K562 (cell line): ENCODE measurements around the gene C5AR2. TPM values are rescaled to one million over a fixed set of nuclear protein-coding genes. Genes with fewer than 3 reads are reported as not detected.
"Not testable (repeated sequence)": the region's sequence is repeated elsewhere in the genome, so short reads cannot be mapped to it uniquely, and the experiment has no call there.

Experiments used
- ATAC-seq: fragments of 200-7000 bp; cut with Tn5 transposase; 3 replicates; pipeline ENCODE4 v1.9.1; 2020; ENCODE audit warnings: moderate library complexity
- BruUV-seq: library from RNA; stranded (reverse); fragments of 400-500 nt; replicated peaks from 2 replicates; lab custom pipeline; 2021; lab: Mats Ljungman, UMichigan
- CTCF ChIA-PET: fragments of 300-600 bp; formaldehyde crosslinking; extraction: SDS; loops from one replicate; lab custom pipeline; 2021; ENCODE audit warnings: low intra/inter-chr PET ratio; lab: Yijun Ruan, JAX
- POLR2A ChIA-PET: fragments of 300-600, 350-650 bp; sonication (Branson Sonifier 250); formaldehyde crosslinking; extraction: SDS; loops from one replicate; lab custom pipeline; 2021; ENCODE audit warnings: antibody characterized with exemption, inconsistent platforms; lab: Yijun Ruan, JAX
- DNase-seq, 4 experiments: peaks; one replicate each; pipeline versions ENCODE4 v3.0.0 to v3.0.0-alpha.2; 2011 to 2018; ENCODE audit warnings: low spot score in 3 of 4, mixed read lengths in 3 of 4; ENCODE audit errors: extremely low read depth in 1 of 4
- FAIRE-seq: peaks from 2 replicates; lab custom pipeline; 2011; peaks lifted over from hg19 to GRCh38; lab: Jason Lieb, UNC
- H2AFZ ChIP-seq: 2 replicates; pipeline ENCODE4 v1.6.0; 2011; ENCODE audit warnings: low read depth, low read length, control low read depth, inconsistent platforms
- H3K27ac ChIP-seq: fragments of 200-600 bp; 3 replicates; pipeline ENCODE4 v1.8.0; 2011; ENCODE audit warnings: low read depth, mild to moderate bottlenecking, control low read depth, inconsistent platforms, low read length, moderate library complexity, mixed read lengths; ENCODE audit errors: extremely low read depth
- H3K27me3 ChIP-seq, 2 experiments: fragments of 300-600 bp in 1 of 2; 2 replicates in 1 of 2; 3 replicates in 1 of 2; pipeline versions ENCODE4 v1.6.0 to v1.8.0; 2011; ENCODE audit warnings: inconsistent platforms in 2 of 2, low read length in 2 of 2, mild to moderate bottlenecking in 1 of 2, mixed read lengths in 1 of 2, moderate library complexity in 1 of 2; ENCODE audit not compliant: control insufficient read depth in 2 of 2, insufficient read depth in 2 of 2
- H3K36me3 ChIP-seq: fragments of 300-600 bp; 3 replicates; pipeline ENCODE4 v1.8.0; 2011; ENCODE audit warnings: mild to moderate bottlenecking, low read length, inconsistent platforms; ENCODE audit not compliant: control insufficient read depth, insufficient read depth
- H3K4me1 ChIP-seq, 2 experiments: fragments of 200-600 bp in 1 of 2; replicated peaks in 1 of 2; 2 replicates in 1 of 2; 3 replicates in 1 of 2; pipeline versions ENCODE4 v1.5.1 to v1.8.0; 2011; ENCODE audit warnings: inconsistent platforms in 2 of 2, low read length in 2 of 2, mild to moderate bottlenecking in 1 of 2, mixed read lengths in 1 of 2, moderate library complexity in 1 of 2; ENCODE audit not compliant: control insufficient read depth in 2 of 2, insufficient read depth in 2 of 2
- H3K4me2 ChIP-seq: 2 replicates; pipeline ENCODE4 v1.6.1; 2011; ENCODE audit warnings: low read length, control low read depth, inconsistent platforms, mixed read lengths; ENCODE audit not compliant: insufficient read depth
- H3K4me3 ChIP-seq: fragments of 200-600 bp; sonication (generic), shearing (Covaris generic); 2 replicates; pipeline ENCODE4 v1.5.1; 2016; ENCODE audit warnings: control low read depth, inconsistent platforms
- H3K79me2 ChIP-seq: fragments of 200-600 bp; 3 replicates; pipeline ENCODE4 v1.8.0; 2011; ENCODE audit warnings: low read length, inconsistent platforms; ENCODE audit not compliant: control insufficient read depth, insufficient read depth
- H3K9ac ChIP-seq, 2 experiments: 2 replicates each; pipeline versions ENCODE4 v1.6.0 to v1.6.1; 2011; ENCODE audit warnings: low read depth in 2 of 2, low read length in 2 of 2, control low read depth in 1 of 2, inconsistent platforms in 1 of 2, mild to moderate bottlenecking in 1 of 2, mixed read lengths in 1 of 2; ENCODE audit not compliant: insufficient read depth in 1 of 2
- H3K9me1 ChIP-seq: one replicate; pipeline ENCODE4 v1.6.0; 2011; ENCODE audit warnings: inconsistent platforms, mild to moderate bottlenecking, low read length, moderate library complexity; ENCODE audit not compliant: control insufficient read depth, insufficient read depth
- H3K9me3 ChIP-seq: replicated peaks from 2 replicates; pipeline ENCODE4 v1.5.1; 2011; ENCODE audit warnings: low read depth, low read length, inconsistent platforms; ENCODE audit not compliant: control insufficient read depth, insufficient read depth
- H4K20me1 ChIP-seq: replicated peaks from 2 replicates; pipeline ENCODE4 v1.6.1; 2011; ENCODE audit warnings: low read length, inconsistent platforms, mixed read lengths; ENCODE audit not compliant: control insufficient read depth, insufficient read depth
- RFX1 ChIP-seq: fragments of 450-650 bp; IDR thresholded peaks from 2 replicates; pipeline ENCODE4 v1.6.1; 2016; ENCODE audit warnings: mild to moderate bottlenecking, moderate library complexity
- WGBS: fragments of 100-300 bp; shearing (Covaris generic); methylation state at CpG from one replicate; pipeline ENCODE4 v1.1.6; 2016; ENCODE audit warnings: low coverage, mixed read lengths; ENCODE audit not compliant: insufficient coverage; ENCODE audit errors: missing lambda C conversion rate; 5-methylcytosine and 5-hydroxymethylcytosine counted together
- in situ Hi-C: fragments of 300-500 bp; cut with MboI; formaldehyde crosslinking; loops from 4 replicates; pipeline ENCODE4 v1.15.0; 2018; ENCODE audit warnings: inconsistent platforms, mixed read lengths
- intact Hi-C: fragments of 100-400 bp; cut with micrococcal nuclease; formaldehyde crosslinking; loops from 2 replicates; pipeline ENCODE4 v1.14.2; 2022
- polyA plus RNA-seq, 8 experiments: library from polyadenylated mRNA; depleted of rRNA in 4 of 8; stranded (reverse) in 5 of 8; unstranded in 3 of 8; fragments of >200 nt; fragmentation: Nextera tagmentation in 2 of 8; fragmentation: Illumina TruSeq in 1 of 8; extraction: Ambion mirVana in 2 of 8; extraction: Trizol in 1 of 8; gene quantifications; 2 replicates each; pipeline versions ENCODE4 v1.2.1 to v1.2.3, GENCODE V29; 2011 to 2014; ENCODE audit warnings: inconsistent platforms in 1 of 8, missing spikeins in 1 of 8
- total RNA-seq, 7 experiments: library from RNA; depleted of rRNA in 6 of 7; stranded (reverse); fragments of >200 nt in 6 of 7; fragmentation: Illumina TruSeq in 2 of 7; extraction: Trizol in 2 of 7; gene quantifications; 2 replicates each; pipeline versions ENCODE4 v1.2.1 to v1.2.3, GENCODE V29; 2011 to 2021; ENCODE audit warnings: low replicate concordance in 1 of 7
- TF ChIP-seq, protein P1 (sequence below): fragments of 450-650 bp; IDR thresholded peaks from 2 replicates; pipeline ENCODE4 v1.6.1; 2016

C5AR2 gene
- total and polyA plus RNA-seq, 9 of the 15 experiments (the other 6 are each of a cell fraction or from before 2014, with no cell fraction given), result 0.01 to 1.1 (median 0.13) TPM

DNA sequence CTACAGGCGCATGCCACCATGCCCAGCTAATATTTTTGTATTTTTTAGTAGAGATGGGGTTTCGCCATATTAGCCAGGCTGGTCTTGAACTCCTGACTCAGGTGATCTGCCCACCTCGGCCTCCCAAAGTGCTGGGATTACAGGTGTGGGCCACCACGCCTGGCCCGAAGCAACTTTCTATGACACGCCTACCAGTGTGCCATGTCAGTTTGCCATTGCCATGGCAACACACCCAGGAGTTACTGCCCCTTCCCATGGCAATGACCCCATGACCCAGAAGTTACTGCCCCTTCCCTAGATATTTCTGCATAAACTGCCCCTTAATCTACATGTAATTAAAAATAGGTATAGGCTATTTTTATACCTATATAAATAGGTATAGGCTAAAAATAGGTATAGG lies 14.0 kb downstream of the C5AR2 start:
- CTCF ChIA-PET, ATAC-seq: not testable (repeated sequence)
- H2AFZ ChIP-seq, result peak overlapping the region; percentile 90
- TF ChIP-seq RFX1, result peak; percentile 86
- TF ChIP-seq, protein P1, sequence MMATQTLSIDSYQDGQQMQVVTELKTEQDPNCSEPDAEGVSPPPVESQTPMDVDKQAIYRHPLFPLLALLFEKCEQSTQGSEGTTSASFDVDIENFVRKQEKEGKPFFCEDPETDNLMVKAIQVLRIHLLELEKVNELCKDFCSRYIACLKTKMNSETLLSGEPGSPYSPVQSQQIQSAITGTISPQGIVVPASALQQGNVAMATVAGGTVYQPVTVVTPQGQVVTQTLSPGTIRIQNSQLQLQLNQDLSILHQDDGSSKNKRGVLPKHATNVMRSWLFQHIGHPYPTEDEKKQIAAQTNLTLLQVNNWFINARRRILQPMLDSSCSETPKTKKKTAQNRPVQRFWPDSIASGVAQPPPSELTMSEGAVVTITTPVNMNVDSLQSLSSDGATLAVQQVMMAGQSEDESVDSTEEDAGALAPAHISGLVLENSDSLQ, result peak; percentile 75
- TF ChIP-seq, all 486 proteins: peak for 2; not testable (repeated sequence) for 484
- H3K9ac ChIP-seq, H3K4me3 ChIP-seq, H3K9me1 ChIP-seq, DNase-seq, H3K36me3 ChIP-seq, H4K20me1 ChIP-seq, FAIRE-seq, in situ Hi-C loops, H3K4me2 ChIP-seq, H3K27ac ChIP-seq, H3K27me3 ChIP-seq, BruUV-seq, H3K9me3 ChIP-seq: not testable (repeated sequence)
- intact Hi-C loops, result loop anchor here (5.0 kb wide), 1 partner anchor 39 kb away; the partner anchor contains the start of gene C5AR1
- peaks cover 20% of the 10 kb centered on the region for H3K79me2 ChIP-seq
- H3K4me1 ChIP-seq, result peaks cover 15 to 29% of the 10 kb centered on the region in 2 experiments; a peak in 4 of 5 replicates
- POLR2A ChIA-PET, result interaction anchor here (0.8 to 3.4 kb wide), 2 partner anchors 9 to 11 kb away, joined by 3 to 15 read pairs; no protein-coding TSS in a partner anchor
- 91% methylated on average over 6 of the region's 6 CpGs for WGBS
